AG10803 (cell line): Measurements from ENCODE around the gene NRG3.

Experiments
- DNase-seq: peaks from one replicate; pipeline ENCODE4 v3.0.0; 2010; ENCODE audit warnings: low read depth
- H3K4me3 ChIP-seq: 2 replicates; pipeline ENCODE4 v1.5.1; 2011; ENCODE audit warnings: mild to moderate bottlenecking, low read length, control low read depth
- CTCF ChIP-seq: conservative IDR thresholded peaks from 2 replicates; pipeline ENCODE4 v1.5.1; 2011; ENCODE audit warnings: mild to moderate bottlenecking, low read length, control low read depth, inconsistent platforms

NRG3 gene

GRCh38 chr10:82453678-82454293 is 578.8 kb downstream of the NRG3 start:
- TF ChIP-seq CTCF, result no peak
- no peak overlapping the region for H3K4me3 ChIP-seq

GRCh38 chr10:82462910-82463551 is 588.0 kb downstream of the NRG3 start:
- no peak overlapping the region for H3K4me3 ChIP-seq
- DNase-seq, result no peak
- TF ChIP-seq CTCF, result no peak

More at GRCh38 chr10:82453678-82454293, 578.8 kb downstream of the NRG3 start:
- no peak for DNase-seq

GRCh38 chr10:82463614-82464013 is 588.6 kb downstream of the NRG3 start:
- TF ChIP-seq CTCF, result no peak
- H3K4me3 ChIP-seq, result no peak overlapping the region
- DNase-seq, result no peak

DNA sequence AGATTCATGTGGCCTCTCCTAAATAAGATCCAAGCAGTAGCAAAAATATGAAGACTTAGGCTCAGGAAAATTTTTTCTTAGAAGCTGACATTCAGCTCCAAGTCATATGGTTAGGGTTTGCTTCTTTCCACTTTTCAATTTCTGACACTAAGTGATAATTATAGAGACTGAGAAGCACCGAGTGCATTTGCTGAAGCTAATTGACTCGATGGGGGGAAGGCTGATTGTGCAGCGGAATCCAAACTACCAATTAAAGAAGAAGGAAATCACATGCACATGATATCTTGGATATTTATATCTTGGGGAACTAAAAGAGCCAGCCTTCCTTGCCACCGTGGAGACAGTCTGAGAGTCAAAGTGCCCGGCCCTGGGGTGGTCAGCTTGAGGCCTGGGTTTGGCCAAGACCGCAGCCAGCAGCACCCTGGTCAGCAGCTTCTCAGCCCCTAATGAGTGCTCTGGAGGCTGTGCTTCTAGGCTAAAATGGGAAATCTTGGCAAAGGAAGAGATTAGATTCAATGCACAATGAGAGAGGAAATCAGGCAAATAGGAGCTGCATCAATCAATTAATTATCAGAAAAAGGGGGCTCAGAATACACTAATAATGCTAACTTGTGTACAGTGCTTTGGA is 589.3 kb downstream of the NRG3 start:
- no peak for DNase-seq
- TF ChIP-seq CTCF, result no peak

DNA sequence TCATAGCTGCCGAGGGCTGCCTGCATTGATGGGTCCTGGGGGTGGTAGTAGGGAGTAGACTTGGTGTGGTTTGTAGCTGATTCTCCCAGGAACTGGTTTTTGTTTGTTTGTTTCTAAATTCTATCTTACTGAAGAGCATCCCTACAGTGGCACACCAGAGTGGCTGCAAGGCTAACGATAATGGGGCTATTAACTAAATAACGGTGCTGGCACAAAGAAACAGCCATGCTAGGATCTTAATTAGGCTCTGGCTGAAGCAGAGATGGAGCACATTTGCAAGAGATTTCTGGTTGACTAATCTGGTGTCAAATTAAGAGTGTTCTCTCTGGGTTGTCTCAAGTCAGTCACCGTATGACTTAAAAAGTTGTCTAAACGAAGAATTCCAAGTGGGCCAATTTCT is 590.0 kb downstream of the NRG3 start:
- no peak overlapping the region for H3K4me3 ChIP-seq
- no peak for DNase-seq
- TF ChIP-seq CTCF, result no peak

More for the DNA sequence above, 589.3 kb downstream of the NRG3 start:
- H3K4me3 ChIP-seq, result no peak overlapping the region

DNA sequence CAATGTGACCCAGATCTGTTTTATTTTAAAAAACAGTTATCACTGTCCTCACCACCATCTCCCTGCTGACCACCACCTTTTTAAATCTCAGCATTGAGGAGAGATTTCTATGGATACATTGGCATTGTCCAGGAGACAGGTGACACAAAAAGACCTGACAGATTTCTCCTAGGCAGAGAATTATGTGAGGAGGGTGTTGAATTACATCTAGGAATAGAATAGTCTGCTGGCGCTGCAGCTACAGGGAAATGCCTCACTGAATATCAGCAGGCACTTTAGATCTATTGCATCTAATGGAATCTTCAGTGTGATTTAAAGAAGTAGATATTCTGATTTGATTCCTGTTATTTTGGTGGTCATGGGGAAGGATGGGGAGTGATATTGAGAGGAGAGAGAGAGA is 593.5 kb downstream of the NRG3 start:
- no peak for TF ChIP-seq CTCF

More for the DNA sequence above, 593.5 kb downstream of the NRG3 start:
- H3K4me3 ChIP-seq, result no peak overlapping the region
- no peak for DNase-seq
